Brain pericyte (primary cell): Measurements from ENCODE around the gene SIGMAR1.
A peak's percentile ranks its signal among the peaks of the same experiment; 100 is the strongest.

Source experiments
- DNase-seq: peaks from one replicate; pipeline ENCODE4 v3.0.0-alpha.2; 2012; ENCODE audit warnings: low read depth, low spot score

Gene SIGMAR1

GRCh38 chr9:34603610-34604231, 33.9 kb downstream of the SIGMAR1 start:
- peak; percentile 32 for DNase-seq

GRCh38 chr9:34601937-34602573, 35.5 kb downstream of the SIGMAR1 start:
- DNase-seq = no peak

- DNase-seq = no peak
These were observed 36.7 kb downstream of the SIGMAR1 start for GRCh38 chr9:34600908-34601307.

DNA sequence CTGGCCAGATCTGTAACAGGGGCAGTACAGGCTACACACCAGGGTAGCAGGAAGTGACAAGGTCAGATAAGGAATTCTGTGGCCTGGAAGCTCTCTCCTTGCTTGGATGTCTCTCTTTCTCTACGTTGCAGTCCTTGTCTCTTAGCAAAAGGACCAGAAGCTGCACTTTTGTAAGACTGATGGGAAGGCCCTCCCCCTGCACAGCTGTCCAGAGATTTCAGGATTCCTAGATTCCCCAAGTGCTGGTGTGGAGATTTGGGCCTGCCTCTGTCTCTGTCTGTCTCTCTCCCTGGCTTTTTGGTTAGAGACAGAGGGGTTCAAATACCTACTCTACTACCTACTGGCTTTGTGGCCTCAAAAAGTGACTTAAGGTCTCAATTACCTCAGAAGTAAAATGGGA, 38.0 kb downstream of the SIGMAR1 start:
- no peak for DNase-seq

DNA sequence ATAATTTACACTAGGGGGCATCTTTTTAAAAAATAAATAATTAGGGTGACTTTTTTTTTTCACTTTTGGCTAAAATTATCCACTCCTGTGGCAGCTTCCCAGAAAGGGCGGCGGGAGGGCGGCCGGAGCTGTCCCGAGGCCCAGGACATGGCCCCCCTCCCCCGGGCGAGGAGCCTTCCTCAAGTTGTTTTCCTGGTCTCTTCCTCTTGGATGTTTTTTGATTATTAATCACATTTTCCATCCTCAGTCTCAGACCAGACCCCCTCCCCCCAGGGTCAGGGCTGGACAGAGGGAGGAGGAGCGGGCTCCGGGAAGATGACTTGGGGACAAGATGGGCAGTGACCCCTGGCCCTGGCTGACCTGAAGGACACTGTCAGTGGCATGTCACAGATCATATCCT, 43.4 kb downstream of the SIGMAR1 start:
- no peak for DNase-seq

DNA sequence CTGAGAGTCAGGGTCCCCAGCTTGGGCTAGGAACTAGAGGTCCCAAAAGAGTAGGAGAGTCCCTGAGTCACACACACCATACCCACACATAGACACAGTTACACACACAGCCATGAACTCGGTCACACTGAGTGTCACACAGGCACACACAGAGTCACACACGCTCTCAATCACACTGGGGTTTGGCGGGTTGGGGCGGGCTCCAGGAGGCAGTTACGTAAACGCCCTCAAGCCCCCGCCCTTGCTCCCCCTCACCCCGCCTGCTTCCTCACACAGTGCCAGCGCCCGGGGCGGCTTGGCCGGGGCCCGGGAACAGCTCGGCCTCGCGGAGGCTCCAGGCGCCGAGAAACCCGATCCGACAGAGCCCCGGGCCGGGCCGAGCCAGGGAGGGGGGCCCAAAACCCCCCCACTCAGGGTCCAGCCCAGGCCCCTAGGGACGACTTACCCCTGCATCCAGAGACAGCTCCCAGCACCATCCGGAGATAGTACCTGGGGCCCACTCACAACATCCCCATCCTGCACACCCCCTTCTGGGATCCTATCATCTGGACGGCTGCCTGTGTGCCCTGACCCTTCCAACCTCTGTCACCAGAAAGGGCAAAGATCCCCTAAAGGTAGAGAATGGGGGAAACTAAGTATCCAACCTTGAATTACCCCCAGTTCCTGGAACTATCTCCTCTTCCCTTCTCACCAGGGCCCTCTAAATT, 44.5 kb downstream of the SIGMAR1 start:
- no peak for DNase-seq

DNA sequence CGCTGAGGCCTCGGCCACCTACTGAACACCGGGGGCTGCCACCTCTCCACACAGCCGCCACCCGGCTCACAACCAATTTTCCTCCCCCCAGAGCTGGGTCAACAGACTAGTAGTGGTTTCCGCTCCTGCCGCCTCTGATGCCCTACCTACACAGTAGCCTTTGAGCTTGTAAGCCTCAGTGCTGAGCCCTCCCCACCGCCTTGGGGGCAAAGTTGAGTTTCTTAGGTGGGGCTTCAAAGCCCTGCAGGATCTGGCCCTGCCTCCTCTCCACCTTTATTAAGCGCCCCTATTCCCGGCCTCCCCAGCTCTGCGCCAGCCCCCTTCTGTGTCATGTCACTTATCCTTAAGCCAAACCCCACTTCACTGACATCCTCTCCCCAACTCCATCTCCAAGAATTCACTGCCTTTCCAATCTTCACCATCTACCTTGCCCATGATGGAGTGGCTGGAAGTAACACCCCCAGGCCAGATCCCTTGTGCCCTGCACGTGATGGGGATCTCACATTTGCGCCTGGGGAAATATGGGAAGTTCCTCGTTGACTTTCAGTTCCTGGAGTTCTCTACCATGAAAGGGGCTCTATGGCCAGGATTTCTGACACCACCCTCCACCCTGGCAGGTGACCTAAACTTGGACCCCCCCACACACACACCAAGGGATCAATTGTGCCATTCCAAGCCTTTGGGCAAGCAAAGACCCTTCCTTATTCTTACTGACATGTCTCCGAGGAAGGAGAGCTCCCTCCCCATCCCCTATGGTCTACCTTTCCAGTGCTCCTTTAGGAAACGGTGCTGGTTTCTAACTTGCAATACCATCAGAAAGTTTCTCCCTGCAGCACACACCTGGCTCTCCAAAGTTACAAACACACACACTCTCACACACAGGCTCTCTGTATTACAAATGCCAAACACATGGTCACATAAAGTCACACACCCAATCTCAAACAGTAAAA, 45.4 kb downstream of the SIGMAR1 start:
- no peak for DNase-seq

GRCh38 chr9:34591248-34591916, 46.2 kb downstream of the SIGMAR1 start:
- DNase-seq = peak; percentile 45

GRCh38 chr9:34590381-34591247, 47.0 kb downstream of the SIGMAR1 start:
- DNase-seq = no peak

- DNase-seq = no peak
These were observed 47.8 kb downstream of the SIGMAR1 start, which contains the start of gene CNTFR for GRCh38 chr9:34589636-34590380. TSS of gene CNTFR (minus strand) at chr9:34589724. CDS start at chr9:34568981, 20,743 bp downstream.

GRCh38 chr9:34588671-34589635, 48.6 kb downstream of the SIGMAR1 start:
- no peak for DNase-seq

DNA sequence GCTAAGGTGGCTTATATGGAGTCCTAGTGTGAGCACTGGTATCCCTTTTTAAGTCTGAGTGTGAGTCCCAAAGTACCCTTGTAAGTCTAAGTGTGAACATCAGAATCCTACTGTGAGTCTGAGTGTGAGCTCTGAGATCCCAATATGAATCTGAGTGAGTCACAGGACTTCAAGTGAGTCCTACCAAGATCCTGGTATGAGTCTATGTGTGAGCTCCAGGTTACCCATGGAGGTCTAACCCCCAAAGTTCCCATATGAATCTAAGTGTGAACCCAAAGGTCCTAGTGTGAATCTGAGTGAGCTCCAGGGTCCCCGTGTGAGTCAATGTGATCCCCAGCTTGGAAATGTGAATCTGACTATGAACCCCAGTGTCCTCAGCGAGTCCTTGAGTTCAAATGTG, 50.3 kb downstream of the SIGMAR1 start:
- DNase-seq = no peak

DNA sequence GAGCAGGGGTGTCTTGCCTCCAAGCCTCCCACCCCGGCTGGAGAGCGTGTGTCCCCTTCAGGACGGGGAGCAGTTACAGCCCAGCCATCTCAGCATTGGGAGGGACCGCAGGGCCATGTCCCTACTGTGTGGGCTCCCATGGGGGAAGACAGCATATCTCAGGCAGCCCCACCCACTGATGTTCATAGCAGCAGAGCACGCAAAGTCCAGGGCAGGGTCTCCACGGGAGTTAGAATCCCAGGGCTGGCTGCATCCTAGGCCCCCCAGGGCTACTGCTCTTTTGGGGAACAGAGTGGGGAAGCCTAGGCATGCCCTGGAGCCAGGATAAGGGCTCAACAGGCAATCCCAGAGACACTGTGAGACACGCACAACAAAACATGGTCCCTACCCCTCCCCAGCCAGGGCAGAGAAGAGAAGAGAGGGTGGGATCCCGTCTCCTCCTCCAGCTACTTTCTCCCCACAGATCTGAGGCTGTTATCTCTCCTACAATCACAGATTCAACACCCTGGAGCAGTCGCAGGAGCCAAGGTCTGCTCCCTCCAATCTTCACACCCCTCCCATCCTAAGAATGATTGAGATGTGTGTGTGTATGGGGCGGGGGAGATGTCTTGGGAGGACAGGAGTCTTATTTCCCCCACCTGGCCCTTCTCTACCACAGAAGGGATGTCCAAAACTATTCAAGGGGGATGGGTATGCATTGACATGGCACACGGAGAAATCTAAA, 51.5 kb downstream of the SIGMAR1 start:
- no peak for DNase-seq

GRCh38 chr9:34584970-34585369, 52.6 kb downstream of the SIGMAR1 start:
- no peak for DNase-seq
